GM18907 (cell line): ENCODE data around the gene GGTLC1.

Source experiments
- ATAC-seq: cut with Tn5 transposase; IDR thresholded peaks from one replicate; pipeline ENCODE4 v1.9.1; 2021; ENCODE audit warnings: mild to moderate bottlenecking, moderate library complexity; ENCODE audit not compliant: unreplicated experiment

Gene GGTLC1

GRCh38 chr20:23966927-23967615 lies 21.5 kb downstream of the GGTLC1 start:
- ATAC-seq: no peak

GRCh38 chr20:23966298-23966697 lies 22.3 kb downstream of the GGTLC1 start:
- no peak for ATAC-seq

DNA sequence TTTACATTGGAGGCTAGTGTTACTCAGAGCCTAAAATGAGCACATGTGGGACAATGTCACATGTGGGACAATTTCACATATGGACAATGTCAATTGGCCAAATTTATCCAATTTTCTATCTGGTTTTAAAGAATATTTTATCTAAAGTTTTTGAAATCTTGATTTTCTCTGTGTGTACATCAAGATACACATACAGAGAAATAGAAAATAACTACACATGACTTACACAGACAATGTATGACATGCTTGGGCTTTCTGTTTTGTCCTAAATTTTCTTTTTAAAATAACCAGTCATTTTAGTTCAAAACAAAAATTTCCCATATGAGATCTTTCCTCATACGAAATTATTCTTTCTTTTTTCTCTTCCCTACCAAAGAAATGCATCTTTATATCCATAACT lies 24.6 kb downstream of the GGTLC1 start:
- no peak for ATAC-seq

DNA sequence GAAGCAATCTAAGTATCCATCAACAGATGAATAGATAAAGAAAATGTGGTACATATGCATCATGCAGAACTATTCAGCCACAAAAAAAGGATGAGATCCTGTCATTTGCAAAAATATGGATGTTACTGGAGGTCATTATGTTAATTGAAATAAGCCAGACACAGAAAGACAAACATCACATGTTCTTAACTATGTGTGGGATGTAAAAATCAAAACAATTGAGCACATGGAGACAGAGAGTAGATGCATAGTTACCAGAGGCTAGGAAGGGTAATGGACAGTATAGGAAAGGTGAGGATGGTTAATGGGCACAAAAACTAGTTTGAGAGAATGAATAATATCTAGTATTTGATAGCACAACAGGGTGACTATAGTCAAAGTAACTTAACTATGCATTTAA lies 26.3 kb downstream of the GGTLC1 start:
- ATAC-seq: no peak

DNA sequence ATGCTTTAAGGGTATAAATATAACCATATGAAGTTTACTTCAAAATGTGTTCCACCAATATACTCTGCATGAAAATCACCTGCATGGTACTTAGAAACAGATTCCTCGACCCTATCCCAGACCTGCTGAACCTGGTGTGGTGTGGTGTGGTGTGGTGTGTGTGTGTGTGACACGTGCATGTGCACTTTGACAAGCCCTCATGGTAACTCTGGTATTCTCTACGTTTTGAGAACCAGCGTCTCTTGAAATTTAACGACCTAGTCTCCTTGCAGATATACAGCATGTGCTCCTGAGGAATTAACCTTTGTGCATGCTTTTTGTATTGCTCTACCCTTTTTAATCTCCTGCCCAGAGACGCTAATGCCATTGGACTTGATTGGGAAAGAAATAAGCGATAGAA lies 29.5 kb downstream of the GGTLC1 start:
- ATAC-seq: no peak

DNA sequence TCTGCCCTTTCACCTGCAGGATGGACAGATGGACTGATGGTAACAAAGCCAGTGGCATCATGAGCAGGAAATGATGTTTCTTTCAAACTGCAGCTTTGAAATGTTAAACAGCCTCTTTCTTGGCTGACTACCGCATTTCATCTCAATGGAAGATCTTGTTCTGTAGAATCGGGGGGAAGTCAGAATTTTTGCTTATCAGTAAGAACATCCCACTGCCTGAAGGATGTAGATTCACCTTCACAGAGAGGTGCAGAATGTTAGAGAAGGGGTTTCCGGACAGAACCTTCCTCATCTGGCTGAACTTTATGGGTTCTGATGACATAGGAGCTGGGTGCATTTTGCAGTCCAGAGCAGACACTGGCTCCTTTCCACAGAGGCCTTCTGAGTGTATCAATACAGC lies 32.7 kb downstream of the GGTLC1 start:
- ATAC-seq: no peak

DNA sequence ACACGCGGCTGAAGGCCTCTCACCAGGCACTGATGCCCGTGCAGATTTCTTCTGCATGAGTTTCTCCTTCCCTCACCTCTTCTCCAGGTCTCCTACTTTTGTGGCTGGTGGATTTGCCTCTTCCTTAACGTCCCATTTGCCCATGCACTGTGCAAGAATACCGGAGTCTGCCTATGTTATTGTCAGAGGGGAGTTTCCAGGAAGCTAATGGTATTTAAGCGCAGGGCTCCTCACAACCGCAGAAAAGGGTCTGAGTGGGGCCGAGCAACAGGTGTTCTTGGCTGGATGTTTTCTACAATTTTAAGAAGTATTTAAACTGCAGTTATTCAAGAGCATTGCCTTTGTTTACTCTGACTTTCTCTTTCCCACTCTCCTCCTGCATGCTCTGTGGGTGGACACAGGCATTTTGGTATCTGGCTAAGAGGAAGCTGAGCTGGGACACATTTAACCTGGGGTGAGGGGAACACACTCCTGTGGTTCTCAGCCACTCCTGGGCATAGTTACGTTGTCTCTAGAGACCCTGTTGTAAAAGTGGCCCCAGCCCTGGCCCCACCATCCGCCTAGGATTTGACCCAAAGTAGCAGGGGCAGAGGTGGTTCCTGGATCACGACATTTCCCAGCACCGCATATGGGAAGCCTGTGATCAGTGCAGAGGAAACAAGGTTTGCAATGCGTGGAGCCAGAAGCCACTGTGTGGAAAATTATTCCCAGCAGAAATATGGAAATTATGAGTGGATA lies 34.4 kb downstream of the GGTLC1 start:
- ATAC-seq: no peak

- no peak for ATAC-seq
Measured at GRCh38 chr20:23946206-23946605, 42.4 kb downstream of the GGTLC1 start.

- no peak for ATAC-seq
Measured at GRCh38 chr20:23943304-23943703, 45.3 kb downstream of the GGTLC1 start.

DNA sequence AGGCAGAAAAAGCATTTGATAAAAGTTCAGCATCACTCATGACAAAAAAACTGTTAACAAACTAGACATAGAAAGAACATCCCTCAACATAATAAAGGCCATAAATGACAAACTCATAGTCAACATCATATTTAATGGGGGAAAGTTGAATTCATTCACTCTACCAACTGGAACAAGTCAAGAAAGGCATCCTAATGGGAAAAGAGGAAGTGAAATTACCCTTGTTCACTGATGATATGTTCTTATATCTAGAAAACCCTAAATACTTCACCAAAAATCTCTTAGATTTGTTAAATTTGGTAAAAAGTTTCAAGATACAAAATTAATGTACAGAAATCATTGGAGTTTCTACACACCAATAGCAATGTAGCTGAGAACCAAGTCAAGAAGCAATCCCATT lies 48.9 kb downstream of the GGTLC1 start:
- no peak for ATAC-seq

- no peak for ATAC-seq
Measured at GRCh38 chr20:23939063-23939462, 49.5 kb downstream of the GGTLC1 start.

DNA sequence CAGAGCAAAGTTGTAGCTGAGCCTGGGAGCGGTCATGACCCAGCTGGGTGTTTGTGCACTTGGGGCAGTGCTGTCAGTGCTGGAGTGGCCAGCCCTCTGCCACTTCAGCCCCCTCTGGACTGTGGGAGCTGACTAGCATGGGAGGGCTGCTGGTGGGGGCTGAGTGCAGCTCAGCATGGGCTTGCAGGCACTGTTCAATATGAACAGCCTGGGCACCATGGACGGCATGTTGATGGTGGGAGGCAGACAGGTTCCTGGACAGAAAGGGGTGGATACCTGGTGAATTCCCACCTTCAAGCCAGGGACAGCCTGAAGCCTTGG lies 50.5 kb downstream of the GGTLC1 start:
- no peak for ATAC-seq

GRCh38 chr20:23937303-23938117 lies 51.1 kb downstream of the GGTLC1 start:
- peak; percentile 86 for ATAC-seq
